GM15510 (cell line): Measurements from ENCODE around the gene ATG7.

Experiments used
- POLR2A ChIP-seq: IDR thresholded peaks from 3 replicates; pipeline ENCODE4 v1.6.1; 2011; ENCODE audit warnings: borderline replicate concordance; ENCODE audit not compliant: insufficient read length; ENCODE audit errors: extremely low read depth

The ATG7 gene

DNA sequence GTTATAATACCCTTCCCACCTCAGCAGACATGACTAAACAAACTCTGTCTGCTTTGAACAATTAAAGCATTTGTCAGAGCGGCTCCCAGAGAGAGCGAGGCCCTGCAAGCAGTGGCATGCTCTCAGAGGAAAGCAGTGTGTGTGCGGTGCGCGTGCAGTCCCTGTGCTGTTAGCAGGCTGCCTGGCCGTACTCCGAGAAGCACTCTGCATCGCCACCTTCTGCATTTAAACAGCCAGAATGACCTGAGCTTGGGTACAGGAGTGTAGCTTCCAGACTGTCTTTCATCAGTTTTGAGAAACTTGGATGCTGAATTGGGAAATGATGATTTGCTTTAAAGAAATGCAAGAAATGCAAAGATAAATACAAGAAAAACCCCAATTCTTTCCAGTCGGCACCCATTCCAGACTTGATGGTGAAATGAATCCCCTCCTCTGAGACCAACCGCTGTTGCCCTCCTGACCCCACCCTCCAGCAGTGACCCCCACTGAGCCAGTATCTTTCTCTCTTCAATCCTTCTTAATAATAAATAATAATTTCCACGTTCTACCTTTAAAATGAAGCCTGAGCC is 258.0 kb downstream of the ATG7 start:
- no peak for TF ChIP-seq POLR2A

DNA sequence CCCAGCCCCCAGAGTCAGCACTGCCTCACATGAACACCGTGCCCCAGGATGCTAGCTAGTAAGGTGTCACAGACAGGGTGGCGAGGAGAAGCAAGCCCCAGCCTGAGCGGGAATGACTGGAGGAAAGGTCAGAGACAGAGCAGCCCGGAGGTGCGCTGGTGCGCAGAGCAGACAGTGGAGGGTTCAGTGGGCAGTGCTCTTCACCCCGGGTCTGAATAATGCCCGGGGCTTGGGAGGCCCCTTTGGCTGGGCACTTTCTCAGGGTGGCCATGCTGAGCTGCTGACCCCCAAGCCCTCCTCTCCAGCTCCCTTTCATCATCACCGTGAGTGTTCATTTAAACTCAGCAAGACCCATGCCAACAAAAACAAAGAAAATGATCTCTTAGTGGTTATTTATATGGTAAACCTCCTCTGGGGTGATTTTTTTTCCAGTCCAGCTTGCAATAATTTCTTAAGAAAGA is 260.8 kb downstream of the ATG7 start:
- no peak for TF ChIP-seq POLR2A

DNA sequence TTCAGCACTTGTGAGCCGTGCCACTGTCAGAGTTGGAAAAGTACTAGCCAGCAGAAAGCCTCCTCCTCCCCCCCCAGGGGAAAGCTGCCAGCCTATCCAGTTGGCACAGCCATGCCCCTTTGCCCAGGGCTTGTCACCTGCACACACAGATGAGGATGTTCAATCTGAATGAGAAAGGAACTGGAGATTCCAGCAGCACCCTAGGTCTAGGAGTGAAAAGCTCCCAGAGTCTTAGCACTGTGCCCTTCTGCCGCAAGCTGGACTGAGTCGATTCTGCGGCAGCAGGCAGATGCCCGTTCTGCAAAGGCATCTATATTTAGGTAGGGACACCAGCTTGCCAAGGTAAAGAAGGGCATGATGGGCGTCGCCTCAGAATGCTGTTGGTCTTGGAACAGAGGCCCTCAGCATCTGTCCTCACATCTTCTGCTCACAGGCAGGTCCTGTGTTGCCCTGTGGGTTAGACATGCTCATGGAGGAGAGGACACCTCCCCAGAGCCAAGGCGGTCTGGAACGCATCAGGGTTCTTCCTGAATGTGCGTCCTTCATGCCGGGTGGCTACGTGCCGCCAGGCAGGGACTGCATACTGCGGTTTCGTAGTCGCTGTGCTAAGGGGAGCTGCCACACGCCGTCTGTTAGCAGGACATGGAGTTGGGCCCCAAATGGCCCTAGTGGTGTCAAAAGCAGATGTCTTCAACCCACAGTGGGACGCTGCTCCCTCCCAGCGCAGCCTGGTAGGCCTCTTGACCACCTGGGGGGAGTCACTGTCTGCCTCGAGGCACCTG is 262.0 kb downstream of the ATG7 start:
- TF ChIP-seq POLR2A = no peak

DNA sequence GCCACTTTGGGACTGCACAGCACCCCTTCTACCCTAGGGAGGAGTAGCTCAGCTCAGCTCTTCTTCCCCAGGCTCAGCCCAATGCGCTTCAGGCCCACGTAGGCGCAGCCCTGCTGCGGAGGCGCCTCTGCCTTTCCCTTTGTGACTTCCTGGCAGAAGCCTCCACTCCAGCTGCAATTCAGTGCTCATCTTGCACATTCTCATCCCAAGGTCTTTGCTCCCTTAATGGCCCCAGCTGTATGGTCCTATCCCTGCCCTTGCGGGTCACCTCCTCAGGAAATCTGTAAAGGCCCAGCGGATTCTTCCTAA is 262.6 kb downstream of the ATG7 start:
- no peak for TF ChIP-seq POLR2A

DNA sequence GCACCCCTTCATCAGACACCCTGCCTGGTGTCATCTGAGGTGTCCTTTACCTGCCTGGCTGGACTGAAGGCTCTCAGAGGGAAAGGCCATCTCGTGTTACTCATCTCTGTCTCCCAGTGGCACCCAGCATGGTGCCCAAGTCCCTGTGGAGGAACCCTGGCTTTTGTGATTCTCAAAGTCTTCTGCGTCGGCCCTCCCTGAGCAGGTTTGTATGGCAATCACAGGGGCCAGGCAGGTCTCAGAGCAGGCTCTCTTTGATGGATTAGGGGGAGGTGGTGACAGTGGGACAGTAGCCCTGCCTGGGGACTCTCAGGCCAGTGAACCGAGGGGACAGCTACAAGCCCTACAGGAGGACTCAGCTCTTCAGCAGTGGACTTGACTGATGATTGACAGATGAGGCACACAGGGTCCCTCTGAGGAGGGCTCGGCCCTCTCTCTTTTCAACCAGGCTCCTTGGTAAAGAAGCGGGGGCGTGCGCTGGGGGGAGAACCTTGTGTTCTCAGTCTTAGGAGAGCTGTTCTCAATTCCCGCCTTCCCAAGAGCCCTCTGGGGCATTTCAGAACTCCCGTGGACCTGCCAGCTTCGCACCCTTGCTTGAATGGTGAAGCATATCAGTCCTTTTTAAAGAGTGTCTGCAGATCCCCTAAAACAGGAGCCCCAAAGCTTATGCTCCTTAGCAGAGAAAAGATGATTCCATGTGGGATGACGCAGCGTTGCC is 263.2 kb downstream of the ATG7 start:
- no peak for TF ChIP-seq POLR2A

DNA sequence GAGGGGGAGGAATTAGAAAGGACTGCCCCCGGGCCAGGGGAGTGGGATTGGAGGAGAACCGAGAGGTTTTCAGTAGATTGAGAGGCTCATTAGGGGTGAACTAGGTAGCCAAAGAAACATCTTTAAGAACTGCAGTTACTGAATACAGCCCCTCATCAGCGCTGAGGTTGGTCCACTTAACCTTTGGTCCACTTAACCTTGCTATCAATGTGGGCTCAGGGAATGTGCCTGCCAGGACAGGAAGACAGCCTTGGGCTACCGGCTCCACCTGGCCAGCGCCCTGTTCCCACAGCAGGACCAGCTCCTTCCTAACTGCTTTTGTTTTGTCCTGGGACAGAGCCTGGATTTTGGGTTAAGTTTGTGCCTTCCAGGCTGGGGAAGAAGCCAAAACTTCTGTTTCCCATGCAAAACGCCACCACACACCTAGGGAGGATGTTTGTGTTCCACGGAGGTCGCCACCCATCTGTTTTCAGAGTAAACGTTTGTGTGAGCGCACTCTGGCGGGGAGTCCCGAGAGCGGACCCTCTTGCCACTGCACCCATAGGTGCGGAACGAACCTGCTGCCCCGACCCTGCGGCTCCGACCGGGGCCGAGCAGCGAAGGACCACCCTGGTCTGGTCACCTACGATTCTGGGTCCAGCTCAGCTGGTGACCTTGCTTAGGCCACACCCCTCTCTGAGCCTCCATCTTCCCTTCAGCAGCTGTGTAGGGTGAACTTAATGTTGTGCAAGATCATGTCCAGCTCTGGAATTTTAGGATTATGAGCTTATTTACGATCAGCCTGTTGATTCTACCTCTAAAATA is 264.1 kb downstream of the ATG7 start:
- TF ChIP-seq POLR2A = no peak

DNA sequence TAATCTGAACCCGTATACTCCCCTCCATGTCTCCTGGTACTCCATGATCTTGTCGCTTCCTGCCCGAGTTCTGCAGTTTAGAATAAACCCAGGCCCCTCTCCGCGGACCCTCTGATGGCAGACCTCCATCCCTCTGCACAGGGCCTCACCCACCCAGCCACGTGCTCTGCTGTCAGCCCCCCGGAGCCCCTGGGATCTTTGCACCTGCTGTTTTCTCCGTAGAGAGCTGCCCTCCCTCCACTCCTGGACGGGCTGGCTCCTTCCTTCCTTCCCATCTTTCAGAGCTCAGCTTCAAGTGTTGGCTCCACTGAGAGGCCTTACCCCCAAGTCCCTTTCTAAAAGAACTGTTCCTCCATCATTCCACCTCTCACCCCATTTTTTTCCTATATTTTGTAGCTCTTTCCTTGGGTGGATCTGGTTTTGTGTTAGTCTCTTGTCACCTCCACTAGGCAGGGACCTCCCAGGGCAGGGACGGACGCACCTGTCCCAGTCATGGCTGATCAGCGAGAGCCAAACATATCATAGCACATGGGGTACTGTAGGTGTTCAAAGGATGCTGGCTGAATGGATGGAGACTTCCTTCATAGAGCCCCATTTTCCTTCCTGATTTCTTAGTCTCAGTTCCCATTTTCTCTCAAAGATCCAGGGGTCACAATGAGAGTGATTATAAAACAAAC is 264.9 kb downstream of the ATG7 start:
- no peak for TF ChIP-seq POLR2A

DNA sequence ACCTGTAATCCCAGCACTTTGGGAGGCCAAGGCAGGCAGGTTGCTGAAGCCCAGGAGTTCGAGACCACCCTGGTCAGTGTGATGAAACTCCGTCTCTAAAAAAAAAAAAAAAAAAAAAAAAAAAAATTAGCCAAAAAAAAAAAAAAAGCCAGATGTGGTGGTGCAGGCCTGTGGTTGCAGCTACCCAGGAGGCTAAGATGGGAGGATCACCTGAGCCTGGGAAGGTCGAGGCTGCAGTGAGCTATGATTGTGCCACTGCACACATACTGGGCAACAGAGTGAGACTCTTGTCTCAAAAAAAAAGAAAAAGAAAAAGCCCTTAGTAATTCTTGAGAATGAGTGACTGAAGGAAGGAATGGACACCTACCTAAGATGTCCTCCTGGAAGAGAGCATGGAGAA is 266.4 kb downstream of the ATG7 start:
- no peak for TF ChIP-seq POLR2A

DNA sequence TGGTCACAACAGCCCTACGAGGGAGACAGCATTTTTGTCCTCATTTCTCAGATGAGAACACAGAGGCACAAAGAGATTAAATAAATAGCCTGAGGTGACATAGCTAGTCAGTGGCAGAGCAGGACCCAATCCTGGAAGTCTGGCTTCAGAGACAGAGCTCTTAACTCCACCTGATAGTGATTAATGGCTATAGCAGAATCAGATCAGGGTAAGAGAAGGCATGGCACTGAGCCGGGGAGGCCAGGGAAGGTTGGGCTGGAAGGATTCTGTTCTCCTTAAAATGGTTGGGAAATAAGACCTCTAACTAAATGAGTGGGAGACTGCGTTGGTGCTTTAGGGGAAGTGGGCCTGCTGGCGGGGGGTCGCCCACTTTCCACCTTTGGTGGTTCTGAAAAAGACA is 267.0 kb downstream of the ATG7 start:
- no peak for TF ChIP-seq POLR2A

DNA sequence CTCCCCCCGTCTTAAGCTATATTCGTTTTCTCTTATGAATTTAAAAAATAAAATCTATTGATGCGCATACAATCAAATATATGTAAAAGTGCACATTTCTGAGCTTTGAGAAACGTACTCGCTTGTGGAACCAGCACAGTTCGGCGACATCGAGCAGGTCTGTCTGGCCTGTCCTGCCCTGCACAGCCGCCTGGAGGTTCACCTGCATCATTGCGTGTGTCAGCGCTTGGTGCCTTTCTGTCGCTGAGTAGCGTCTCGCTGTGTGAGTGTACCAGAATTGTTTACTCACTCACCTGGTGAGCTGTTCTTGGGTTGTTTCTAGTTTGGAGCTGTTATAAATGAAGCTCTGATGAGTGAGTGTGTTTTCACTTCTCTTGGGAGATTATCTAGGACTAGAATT is 267.5 kb downstream of the ATG7 start:
- TF ChIP-seq POLR2A = no peak

DNA sequence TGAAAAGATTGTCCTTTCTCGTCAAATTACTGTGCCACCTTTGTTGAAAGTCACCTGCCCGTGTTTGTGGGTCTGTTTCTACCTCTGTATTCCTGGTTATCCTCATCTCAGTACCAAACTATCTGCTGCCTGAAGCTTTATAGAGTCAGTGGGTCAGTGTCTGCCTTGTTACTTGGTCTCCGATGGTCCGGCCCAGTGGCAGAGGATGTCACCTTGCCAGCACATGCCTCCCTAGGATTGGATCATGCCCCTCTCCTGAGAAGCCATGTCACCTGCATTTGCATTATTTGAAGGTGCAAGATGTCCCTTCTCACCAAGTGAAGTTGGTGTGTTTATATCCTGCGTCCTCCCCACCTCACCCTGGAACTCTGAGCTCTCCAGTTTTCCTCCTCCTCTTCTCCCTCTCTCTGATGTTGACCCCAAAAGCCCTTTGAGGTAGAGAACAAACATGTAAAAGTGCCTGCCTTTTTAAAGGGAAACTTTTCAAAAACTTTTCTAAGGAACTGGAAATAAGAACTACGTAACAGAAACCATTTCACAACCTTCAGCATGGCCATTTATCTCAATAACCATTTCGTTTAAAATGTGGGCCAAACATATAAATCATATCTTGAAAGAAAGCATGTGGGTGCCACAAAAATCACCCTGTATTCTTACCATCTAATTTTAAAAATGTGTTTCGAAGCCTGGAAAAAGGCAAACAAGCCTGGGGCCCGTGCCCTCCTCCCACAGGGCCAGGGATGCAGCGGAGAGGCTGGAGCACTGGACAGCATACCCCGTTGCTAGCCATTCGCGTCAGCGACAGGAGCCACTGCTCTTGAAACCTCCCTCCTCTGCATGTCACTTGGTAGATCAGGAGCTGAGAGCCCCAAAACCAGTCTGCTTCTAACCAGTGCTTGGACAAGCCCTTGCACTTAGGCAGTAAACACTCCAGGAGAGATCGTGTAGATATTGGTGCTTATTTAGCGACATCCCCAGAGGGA is 269.4 kb downstream of the ATG7 start:
- TF ChIP-seq POLR2A = no peak

DNA sequence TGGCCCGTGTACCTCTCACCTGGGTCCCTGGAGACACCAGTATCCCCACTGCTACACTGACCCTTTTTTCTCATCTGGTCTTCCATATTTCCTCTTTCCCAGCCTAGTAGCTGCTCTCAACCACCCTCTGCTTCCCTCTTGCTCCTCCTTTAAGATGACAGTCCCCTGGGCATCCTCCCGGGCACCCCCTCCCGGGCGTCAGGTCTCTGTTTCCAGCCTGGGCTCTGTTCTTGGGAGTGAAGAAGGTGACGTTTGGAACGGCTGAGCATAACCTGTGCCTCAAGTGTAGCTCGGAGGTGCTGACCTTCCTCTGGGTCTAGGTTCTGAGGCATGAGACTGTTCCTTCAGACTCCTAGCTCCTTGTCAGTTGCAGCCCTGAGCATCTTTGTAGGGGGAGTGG is 270.4 kb downstream of the ATG7 start:
- TF ChIP-seq POLR2A = no peak

DNA sequence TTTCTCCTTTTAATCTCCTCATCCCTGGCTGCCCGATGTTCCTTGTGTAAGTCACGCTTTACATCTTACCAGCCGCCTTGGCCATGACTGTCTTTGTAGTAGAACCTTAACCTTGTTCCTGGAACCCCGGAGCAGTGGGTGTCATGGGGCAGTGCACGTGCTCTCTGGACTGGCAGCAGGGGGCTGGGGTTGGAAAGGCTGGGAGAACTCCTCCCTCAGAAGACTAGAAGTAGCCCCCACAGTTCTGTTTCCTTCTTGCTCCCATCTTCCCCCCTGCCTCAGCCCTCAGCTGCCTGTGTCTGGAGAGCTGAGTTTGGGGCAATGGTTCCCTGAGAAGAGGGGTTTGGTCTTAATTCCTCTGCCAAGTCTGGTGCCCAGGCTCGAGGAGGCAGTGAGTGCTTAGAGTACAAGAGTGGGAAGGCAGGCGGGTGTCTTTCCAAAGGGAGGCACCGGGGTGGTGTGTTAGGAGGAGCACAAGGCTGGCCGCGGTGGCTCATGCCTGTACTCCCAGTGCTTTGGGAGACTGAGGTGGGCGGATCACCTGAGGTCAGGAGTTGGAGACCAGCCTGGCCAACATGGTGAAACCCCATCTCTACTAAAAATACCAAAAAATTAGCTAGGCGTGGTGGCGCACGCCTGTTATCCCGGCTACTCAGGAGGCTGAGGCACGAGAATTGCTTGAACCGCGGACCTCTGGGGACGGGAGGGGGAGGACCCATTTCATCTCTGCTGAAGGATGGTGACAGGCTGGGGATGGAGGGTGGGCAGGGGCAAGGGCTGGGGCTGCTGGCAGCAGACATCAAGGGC is 271.1 kb downstream of the ATG7 start:
- no peak for TF ChIP-seq POLR2A
